Transverse colon (tissue), 3 donors: ENCODE measurements around the gene ESRRA.

Experiments used
- POLR2A ChIP-seq: fragments of 450-650 bp; IDR thresholded peaks from one replicate; pipeline ENCODE4 v1.6.1; 2016; ENCODE audit warnings: antibody characterized with exemption, mild to moderate bottlenecking, moderate library complexity
- POLR2AphosphoS5 ChIP-seq, 3 donors: sonication (generic); formaldehyde crosslinking; IDR thresholded peaks; one replicate each; pipeline ENCODE4 v1.6.1; 2016; ENCODE audit warnings: antibody characterized with exemption in 3 of 3

- peak; percentile 85 for TF ChIP-seq POLR2A
- peak; percentile 86 to 94 (median 91) for TF ChIP-seq POLR2AphosphoS5 (IDR thresholded peaks at IDR 0.05)
These were observed 12.1 kb downstream of the ESRRA start, which contains the start of gene TRMT112 for GRCh38 chr11:64317325-64317960.
